Measurements from ENCODE around the gene VANGL1.

The VANGL1 gene

GRCh38 chr1:115740811-115741210 lies 99.0 kb downstream of the VANGL1 start:
- TF ChIP-seq POU2F2 (IDR thresholded peaks at IDR 0.05; ENCODE audit: low read depth, low read length) (no peak), SPI1 (IDR thresholded peaks at IDR 0.05; ENCODE audit: low read depth, low read length) (no peak), POLR2A (IDR thresholded peaks at IDR 0.05; ENCODE audit: low read depth, low read length) (no peak), PAX5 (IDR thresholded peaks at IDR 0.05; ENCODE audit: insufficient read depth, low read length, severe bottlenecking) (no peak), POLR2AphosphoS5 (IDR thresholded peaks at IDR 0.05; ENCODE audit: low read depth, low read length) (no peak), TAF1 (IDR thresholded peaks at IDR 0.05; ENCODE audit: low read depth, low read length) (no peak)
- FAIRE-seq: no peak
- DNase-seq (ENCODE audit: insufficient read length, low spot score): no peak

GRCh38 chr1:115744646-115745275 lies 103.0 kb downstream of the VANGL1 start:
- TF ChIP-seq SPI1 (IDR thresholded peaks at IDR 0.05; ENCODE audit: low read depth, low read length): no peak
- no peak for TF ChIP-seq PAX5 (IDR thresholded peaks at IDR 0.05; ENCODE audit: insufficient read depth, low read length, severe bottlenecking)
- TF ChIP-seq POU2F2 (IDR thresholded peaks at IDR 0.05; ENCODE audit: low read depth, low read length): no peak
- TF ChIP-seq POLR2AphosphoS5 (IDR thresholded peaks at IDR 0.05; ENCODE audit: low read depth, low read length): no peak
- no peak for DNase-seq (ENCODE audit: insufficient read length, low spot score)
- FAIRE-seq: no peak

- TF ChIP-seq TAF1 (IDR thresholded peaks at IDR 0.05; ENCODE audit: low read depth, low read length) (no peak), POLR2AphosphoS5 (IDR thresholded peaks at IDR 0.05; ENCODE audit: low read depth, low read length) (no peak), SPI1 (IDR thresholded peaks at IDR 0.05; ENCODE audit: low read depth, low read length) (no peak), POLR2A (IDR thresholded peaks at IDR 0.05; ENCODE audit: low read depth, low read length) (no peak), PAX5 (IDR thresholded peaks at IDR 0.05; ENCODE audit: insufficient read depth, low read length, severe bottlenecking) (no peak), POU2F2 (IDR thresholded peaks at IDR 0.05; ENCODE audit: low read depth, low read length) (no peak)
- FAIRE-seq (no peak), DNase-seq (ENCODE audit: insufficient read length, low spot score) (no peak)
Measured at GRCh38 chr1:115746021-115746690, 104.4 kb downstream of the VANGL1 start.

Data from GM12891 (cell line).